Stimulated activated CD8-positive, alpha-beta memory T cell treated with anti-CD3 and anti-CD28 coated beads, Interleukin-12 subunit alpha, Interleukin-12 subunit beta, amount 100 ng/mL, for 24 hours (primary cell): Measurements from ENCODE around the gene B4GALNT2.

ENCODE experiments used
- DNase-seq: peaks from one replicate; pipeline ENCODE4 v3.0.0-alpha.2; 2020; ENCODE audit errors: extremely low read depth

The B4GALNT2 gene

GRCh38 chr17:49210158-49211029 lies 77.8 kb downstream of the B4GALNT2 start, which contains the start of the genes ABI3 and GNGT2:
ABI3 (plus strand) TSS chr17:49210707; CDS start chr17:49210725, 18 bp downstream.
GNGT2 (minus strand) TSS chr17:49210574; CDS start chr17:49207422, 3,152 bp downstream.
- no peak for DNase-seq

- DNase-seq: no peak
Measured at GRCh38 chr17:49213399-49213798, 80.8 kb downstream of the B4GALNT2 start.

DNA sequence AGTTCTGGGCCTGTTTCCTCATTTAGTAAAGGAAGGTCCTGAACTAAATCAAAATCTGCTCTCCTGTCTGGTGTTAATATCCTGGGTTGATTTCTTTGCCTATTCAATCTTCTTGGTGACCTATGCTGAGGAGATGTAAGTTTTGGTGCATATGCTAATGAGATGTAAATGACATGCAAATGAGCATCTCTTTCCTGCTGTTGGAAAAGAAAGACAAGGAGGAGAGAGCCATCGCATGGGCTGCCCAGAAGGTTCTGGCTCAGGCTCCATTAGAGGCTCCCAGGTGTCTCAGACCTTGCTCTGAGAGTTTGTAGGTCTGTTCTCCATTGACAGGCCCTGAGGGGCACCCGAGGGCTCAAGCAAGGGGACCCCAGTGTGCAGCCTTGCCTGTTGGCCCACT lies 81.3 kb downstream of the B4GALNT2 start:
- no peak for DNase-seq

DNA sequence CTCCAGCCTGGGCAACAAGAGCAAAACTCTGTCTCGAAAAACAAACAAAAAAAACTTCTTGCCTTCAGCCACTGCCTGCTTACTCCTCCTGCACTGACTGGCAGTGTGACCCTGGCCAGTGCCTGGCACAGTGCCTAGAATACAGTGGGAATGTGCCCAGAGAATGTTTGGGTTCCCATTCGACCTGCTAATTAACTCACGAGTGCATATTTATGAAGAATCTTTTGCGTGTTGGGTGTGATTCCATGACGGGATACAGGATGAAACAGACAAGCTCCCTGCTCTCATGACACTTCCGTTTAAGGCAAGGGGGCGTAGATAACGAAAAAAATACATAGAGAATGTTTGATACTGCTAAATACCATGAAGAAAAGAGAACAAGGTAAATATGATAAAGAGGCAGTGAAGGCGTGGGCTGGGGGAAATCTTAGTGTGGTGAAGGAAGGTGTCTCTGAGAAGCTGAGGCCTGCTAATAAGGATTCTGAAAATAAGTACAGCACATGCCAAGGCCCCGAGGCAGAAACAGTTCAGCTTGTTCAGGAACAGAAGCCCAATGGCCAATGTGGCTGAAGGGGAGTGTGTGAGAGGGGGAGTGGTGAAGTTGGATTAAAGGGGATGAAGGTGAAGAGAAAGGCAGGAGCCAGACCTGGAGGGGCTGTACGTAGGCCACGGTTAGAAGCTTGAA lies 82.2 kb downstream of the B4GALNT2 start:
- DNase-seq: no peak

DNA sequence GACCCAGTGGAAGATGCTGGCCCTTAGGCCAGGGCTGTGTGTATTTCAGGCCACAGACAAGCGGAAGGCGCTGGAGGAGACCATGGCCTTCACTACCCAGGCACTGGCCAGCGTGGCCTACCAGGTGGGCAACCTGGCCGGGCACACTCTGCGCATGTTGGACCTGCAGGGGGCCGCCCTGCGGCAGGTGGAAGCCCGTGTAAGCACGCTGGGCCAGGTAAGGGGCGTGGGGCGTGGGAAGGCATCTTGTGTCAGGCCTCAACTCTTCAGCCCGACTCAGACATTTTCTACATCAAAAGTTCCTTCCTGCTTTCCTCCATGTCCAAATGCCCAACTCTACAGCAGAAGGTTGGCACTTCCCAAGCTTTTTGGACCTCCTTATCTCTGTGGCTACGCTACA lies 83.9 kb downstream of the B4GALNT2 start:
- no peak for DNase-seq

GRCh38 chr17:49216953-49217650 lies 84.5 kb downstream of the B4GALNT2 start:
- DNase-seq: no peak

DNA sequence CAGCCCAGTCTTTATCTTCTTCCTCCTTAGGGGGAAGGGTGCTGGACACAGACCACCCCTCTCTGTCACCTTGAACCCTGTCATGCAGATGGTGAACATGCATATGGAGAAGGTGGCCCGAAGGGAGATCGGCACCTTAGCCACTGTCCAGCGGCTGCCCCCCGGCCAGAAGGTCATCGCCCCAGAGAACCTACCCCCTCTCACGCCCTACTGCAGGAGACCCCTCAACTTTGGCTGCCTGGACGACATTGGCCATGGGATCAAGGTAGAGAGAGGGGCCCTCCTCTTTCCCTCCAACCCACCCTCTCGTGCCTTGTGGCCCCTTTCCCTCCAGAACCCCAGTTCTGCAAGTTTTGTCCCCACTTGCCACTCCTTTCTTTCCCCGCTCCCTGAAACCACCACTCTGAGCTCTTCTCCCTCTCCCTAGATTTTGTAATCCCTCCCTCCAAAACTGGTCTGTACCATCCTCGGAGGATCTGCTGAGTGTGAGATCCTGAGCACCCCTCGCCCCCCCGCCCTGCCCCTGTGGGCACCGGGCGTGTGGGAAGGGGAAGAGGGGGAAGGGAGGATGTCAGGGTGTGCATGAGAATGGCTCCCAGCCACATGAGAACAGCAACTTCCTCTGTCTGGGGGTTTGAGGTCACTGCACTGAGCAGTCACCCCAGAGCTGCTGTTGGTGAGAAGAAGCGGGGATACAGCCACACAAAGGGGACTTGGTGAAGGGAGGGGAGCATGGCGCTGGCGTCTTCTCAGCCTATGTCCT lies 85.3 kb downstream of the B4GALNT2 start:
- DNase-seq: no peak

GRCh38 chr17:49218941-49219913 lies 86.7 kb downstream of the B4GALNT2 start:
- DNase-seq: no peak

- DNase-seq: no peak
Measured at GRCh38 chr17:49219987-49220386, 87.4 kb downstream of the B4GALNT2 start.

GRCh38 chr17:49223168-49223516 lies 90.6 kb downstream of the B4GALNT2 start:
- no peak for DNase-seq

DNA sequence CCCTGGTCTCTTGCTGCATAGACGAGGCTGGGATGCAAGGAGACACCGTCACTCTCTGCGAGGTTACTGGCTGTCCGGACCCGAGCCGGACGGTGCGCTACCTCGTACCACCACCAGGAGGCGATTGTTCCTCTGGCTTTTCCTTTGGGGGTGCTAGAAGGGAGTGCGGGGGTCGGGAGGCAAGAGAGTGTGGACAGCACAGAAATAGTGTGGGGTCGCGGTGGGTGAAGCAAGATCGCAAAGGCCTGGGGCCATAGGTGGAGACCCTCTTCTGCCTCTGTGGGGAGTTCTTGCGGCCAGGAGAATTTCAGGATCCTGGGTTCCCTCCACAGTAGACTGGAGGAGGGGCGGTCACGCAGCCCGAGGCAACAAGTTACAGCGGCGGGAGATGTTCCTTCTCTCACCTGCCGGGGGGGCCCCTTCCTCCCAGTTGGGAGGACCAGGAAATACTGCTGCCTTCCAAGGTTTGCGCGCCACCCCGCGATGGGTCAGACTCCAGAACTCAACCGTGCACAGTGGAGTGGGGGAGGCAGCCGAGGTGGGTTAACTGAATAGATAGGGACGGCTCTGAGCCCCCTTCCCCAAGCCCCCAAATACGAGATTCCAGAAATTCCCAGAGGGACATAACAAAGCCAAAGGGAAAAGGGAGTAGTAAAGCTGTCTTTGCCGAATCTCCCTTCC lies 91.1 kb downstream of the B4GALNT2 start:
- no peak for DNase-seq

DNA sequence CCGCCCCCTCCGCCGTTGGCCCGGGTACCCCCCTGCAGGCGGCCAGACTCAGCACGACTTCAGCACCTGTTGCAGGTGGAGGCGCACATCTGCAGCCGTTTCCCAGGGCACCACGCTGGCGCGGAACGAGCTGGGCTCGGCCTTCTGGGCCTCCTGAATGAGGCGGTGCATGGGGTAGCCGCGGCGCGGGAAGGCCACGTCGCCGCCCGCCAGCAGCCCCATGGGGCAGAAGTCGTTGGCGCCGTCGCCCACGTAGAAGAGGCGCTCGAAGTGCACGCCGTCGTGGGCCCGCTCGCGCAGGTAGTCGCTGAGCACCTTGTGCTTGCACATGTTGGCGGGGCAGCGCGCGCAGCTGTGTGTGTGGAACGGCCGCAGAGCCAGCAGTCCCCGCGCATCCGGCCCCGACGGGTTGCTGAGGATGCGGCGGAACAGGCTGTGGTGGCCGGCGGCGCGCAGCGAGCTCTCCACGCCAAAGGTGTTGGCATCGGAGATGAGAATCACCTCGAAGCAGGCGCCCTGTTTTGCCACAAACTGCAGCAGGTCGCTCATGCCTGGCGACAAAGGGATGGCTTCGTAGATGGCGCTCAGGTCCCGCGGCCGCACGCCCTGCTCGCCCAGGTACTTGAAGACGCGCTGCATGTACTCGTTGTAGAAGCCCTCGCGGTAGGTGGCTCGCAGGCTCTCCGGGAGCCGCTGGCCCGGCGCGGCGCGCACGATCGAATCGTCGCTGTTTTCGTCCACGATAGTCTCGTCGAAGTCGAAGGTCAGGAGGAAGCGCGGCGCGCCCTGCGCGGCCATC lies 91.8 kb downstream of the B4GALNT2 start:
- no peak for DNase-seq

DNA sequence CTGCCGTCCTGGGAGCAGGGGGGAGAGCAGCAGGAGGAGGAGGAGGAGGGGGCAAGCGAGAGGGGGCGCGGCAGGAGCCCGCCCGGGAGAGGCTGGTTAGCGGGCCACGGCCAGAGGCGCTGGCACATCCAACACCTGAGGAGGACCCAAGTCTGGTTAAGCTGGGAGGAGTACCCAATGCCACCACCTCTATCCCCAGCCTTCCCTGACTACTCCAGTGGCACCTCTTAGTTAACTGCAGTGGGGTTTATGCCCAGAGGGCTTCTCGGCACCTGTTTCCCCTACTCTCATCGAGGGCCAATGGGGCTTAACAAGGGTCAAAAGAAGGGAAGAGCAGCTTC lies 92.4 kb downstream of the B4GALNT2 start:
- no peak for DNase-seq

- DNase-seq: no peak
Measured at GRCh38 chr17:49225554-49226236, 93.1 kb downstream of the B4GALNT2 start.
